OCI-M1 (cell line): ENCODE results near the gene YDJC.
A peak's percentile ranks its signal among the peaks of the same experiment; 100 is the strongest.
"Not testable (repeated sequence)": the region's sequence is repeated elsewhere in the genome, so short reads cannot be mapped to it uniquely, and the experiment has no call there.

ENCODE experiments used
- DNase-seq: peaks from one replicate; lab custom pipeline; 2025; lab: John Stamatoyannopoulos, UW

The YDJC gene, protein sequence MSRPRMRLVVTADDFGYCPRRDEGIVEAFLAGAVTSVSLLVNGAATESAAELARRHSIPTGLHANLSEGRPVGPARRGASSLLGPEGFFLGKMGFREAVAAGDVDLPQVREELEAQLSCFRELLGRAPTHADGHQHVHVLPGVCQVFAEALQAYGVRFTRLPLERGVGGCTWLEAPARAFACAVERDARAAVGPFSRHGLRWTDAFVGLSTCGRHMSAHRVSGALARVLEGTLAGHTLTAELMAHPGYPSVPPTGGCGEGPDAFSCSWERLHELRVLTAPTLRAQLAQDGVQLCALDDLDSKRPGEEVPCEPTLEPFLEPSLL

DNA sequence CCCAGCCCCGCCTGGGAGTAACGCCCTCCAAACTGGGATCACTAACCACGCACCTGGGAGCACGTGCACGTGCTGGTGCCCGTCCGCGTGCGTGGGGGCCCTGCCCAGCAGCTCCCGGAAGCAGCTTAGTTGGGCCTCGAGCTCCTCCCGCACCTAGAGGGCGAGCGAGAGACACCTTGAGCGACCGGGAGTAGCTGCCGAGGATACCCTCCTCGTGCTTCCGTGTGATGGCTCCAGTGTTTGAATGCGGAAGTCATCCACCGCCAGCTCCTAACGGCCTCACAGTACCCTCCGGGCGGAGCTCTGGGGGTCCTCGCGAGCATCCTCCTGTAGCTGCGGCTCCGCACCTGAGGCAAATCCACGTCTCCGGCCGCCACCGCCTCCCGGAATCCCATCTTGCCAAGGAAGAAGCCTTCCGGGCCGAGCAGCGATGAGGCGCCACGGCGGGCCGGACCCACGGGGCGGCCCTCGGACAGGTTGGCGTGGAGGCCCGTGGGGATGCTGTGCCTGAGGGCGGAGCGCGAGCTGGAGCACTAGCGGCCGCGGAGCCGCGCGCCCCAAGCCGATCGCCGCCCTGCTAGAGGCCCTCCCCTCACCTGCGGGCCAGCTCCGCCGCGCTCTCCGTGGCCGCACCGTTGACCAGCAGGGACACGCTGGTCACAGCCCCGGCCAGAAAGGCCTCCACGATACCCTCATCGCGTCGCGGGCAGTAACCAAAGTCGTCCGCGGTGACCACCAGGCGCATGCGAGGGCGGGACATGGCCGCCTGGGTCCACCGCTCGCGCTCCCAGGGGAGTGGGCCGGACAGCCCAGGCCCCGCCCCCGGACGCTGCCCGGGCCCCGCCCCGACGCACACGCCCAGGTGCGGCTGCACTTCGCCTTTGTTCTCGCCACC lies at the start of gene YDJC:
YDJC (minus strand) TSS at position 768 of the 895 bp plus-strand sequence; CDS start at position 760, 8 bp downstream.
- peak; percentile 99 for DNase-seq

DNA sequence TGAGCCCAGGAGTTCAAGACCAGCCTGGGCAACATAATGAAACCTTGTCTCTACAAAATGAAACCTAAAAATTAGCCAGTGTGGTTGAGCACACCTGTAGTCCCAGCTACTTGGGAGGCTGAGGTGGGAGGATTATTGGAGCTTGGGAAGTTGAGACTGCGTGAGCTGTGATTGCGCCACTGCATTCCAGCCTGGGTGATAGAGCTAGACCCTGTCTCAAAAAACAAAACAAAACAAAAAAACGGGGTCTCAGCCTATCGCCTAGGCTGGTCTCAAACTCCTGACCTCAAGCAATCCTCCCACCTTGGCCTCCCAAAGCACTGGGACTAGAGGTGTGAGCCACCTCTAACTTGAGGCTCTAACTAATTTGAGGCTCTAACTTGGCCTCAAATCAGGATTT lies 49.6 kb upstream of the YDJC start:
- no peak for DNase-seq

- DNase-seq: not testable (repeated sequence)
These were observed 49.0 kb upstream of the YDJC start for GRCh38 chr22:21678842-21679241.

- DNase-seq: no peak
These were observed 48.0 kb upstream of the YDJC start for GRCh38 chr22:21677606-21678443.

DNA sequence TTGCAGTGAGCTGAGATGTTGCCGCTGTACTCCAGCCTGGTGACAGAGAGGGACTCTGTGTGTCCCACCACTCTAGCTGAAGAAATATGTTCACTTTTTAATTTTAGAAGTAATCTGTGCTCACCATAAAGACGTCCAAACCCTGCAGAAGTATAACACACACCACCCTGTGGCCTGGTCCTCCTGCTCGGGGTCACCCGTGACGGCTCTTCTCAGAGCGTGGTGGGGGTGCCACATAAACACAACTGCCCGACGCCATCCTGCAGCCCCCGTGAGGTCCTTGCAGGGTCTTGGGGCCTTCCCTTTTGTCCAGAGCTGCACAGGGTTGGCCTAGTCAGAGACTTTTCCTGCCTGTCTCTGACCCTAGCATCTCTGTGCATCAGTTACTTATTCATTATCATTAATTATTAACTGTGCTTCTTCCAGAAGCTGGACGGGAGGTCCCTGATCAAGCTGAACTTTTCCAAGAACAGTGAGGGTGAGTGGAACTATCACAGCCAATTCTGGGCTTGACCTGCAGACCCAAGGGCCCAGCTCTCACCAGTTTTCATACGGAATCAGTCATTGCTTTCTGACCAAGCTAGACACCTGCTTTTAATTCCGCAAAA lies 44.9 kb upstream of the YDJC start:
- DNase-seq: no peak

- DNase-seq: no peak
These were observed 43.9 kb upstream of the YDJC start for GRCh38 chr22:21673534-21674321.

- no peak for DNase-seq
These were observed 42.3 kb upstream of the YDJC start for GRCh38 chr22:21672107-21672629.

DNA sequence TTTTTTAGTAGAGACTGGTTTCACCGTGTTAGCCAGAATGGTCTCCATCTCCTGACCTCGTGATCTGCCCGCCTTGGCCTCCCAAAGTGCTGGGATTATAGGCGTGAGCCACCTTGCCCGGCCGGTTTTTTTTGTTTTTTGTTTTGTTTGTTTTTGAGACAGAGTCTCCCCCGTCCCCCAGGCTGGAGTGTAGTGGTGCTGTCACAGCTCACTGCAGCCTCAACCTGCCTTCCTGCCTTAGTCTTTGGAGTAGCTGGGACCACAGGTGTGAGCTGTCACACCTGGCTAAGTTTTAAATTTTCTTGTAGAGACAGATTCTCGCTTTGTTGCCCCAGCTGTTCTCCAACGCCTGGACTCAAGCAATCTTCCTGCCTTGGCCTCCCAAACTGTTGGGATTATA lies 39.2 kb upstream of the YDJC start:
- DNase-seq: no peak

DNA sequence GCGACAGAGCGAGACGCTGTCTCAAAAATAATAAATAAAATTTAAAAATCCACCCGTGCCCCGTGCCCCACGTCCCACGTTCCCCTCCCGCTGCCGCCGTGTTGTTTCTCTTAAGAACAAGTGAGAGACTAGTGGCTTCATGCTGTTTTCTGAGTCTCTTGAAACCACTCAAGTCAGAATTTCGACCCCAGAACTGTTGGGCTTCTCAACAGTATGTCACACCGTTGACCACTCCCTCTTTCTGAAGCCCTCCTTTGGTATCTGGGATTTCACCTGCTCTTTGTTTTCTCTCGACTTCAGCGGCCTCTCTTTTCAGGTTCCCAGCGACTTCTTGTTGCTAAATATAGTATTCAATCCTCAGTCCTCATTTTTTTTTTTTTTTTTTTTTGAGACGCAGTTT lies 37.0 kb upstream of the YDJC start:
- no peak for DNase-seq

DNA sequence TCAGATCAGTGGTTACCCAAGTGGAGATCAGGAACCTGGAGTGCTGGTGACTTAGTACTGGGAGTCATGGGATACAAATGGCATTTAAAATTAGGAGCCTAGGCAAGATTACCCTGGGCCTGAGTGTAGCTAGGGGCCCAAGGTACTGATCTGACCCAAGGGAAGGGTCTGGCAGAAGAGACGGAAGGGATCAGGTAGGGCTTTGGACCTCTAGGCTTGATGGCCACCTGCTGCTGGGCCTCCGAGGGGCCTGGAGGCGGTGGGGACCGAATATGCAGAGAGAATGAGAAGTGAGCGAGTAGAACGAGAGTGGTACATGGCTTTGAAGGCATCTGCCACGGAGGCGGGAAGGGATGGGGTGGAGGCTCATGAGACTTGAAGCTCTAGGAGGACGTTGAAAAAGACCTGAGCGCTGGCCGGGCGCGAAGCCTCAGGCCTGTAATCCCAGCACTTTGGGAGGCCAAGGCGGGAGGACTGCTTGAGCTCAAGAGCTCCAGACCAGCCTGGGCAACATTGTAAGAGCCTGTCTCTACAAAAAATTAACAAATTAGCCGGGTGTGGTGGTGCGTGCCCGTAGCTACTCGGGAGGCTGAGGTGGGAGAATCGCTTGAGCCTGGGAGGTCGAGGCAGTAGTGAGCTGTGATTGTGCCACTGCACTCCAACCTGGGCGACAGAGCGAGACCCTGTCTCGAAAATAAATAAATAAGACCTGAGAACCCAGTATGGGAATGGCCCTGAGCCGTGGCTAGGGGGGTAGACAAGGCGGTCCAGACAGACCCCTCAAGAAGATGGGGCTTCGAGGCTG lies 35.4 kb upstream of the YDJC start:
- DNase-seq: no peak

GRCh38 chr22:21663738-21664137 lies 33.9 kb upstream of the YDJC start:
- no peak for DNase-seq

GRCh38 chr22:21661991-21662390 lies 32.2 kb upstream of the YDJC start:
- DNase-seq: no peak

DNA sequence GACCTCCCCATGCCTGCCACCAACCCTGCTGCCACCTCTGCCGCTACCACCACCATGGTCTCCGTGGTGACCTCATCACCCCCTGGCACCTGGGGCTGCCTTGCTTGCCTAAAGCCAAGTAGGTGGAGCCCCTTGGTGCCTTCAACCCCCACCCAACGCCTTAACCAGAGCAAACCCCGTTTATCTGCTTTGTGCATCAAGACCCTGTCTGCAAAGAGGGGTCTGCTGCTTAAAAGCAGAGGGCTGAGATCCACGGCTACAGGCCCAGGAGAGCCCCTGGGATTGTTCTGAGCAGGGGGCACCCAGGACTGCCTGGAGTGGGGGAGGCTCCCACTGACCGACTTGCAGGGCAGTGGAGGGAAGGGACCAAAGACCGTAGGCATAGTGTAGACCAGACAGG lies 31.1 kb upstream of the YDJC start:
- no peak for DNase-seq

- peak; percentile 39 for DNase-seq
These were observed 30.2 kb upstream of the YDJC start for GRCh38 chr22:21659864-21660525.

DNA sequence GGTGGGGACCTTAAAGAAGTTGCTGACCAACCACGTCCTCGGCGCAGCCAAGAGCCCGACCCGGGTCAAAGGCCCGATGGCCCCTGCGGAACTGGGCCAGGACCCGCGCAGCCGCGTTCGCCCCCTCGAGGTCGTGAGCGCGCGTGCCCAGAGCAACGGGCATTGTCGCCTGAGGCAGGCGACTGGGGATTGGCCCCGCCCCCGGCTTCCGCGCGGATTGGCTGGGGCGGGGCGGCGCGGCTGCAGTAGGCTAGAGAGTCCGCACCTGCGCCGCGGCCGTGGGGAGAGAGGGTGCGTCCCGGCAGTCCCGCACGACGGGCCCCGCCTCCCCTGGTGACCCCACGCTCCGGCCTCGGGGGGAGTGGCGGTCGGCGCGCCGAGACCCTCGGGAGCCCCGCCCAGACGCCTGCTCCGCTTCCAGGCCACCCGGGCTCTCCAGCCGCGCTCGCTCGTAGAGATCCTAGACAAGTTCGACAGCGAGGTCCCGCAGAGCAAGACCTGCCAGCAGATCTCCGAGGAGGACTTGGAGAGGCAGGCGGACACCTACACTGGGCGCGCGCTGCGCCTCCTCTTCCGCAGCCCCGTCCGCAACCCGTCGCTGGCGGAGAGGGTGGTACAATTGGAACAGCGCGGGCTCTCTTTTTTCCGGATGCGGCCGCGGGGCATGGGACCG lies 27.7 kb upstream of the YDJC start:
- DNase-seq: peak; percentile 94

GRCh38 chr22:21657020-21657359 lies 27.2 kb upstream of the YDJC start:
- DNase-seq: no peak

GRCh38 chr22:21652547-21653545 lies 23.0 kb upstream of the YDJC start:
- DNase-seq: no peak
